HG03039 (cell line): Measurements from ENCODE around the gene RS1.

Experiments
- ATAC-seq: cut with Tn5 transposase; IDR thresholded peaks from one replicate; pipeline ENCODE4 v1.9.1; 2021; ENCODE audit warnings: mild to moderate bottlenecking, moderate library complexity; ENCODE audit not compliant: unreplicated experiment

The RS1 gene

DNA sequence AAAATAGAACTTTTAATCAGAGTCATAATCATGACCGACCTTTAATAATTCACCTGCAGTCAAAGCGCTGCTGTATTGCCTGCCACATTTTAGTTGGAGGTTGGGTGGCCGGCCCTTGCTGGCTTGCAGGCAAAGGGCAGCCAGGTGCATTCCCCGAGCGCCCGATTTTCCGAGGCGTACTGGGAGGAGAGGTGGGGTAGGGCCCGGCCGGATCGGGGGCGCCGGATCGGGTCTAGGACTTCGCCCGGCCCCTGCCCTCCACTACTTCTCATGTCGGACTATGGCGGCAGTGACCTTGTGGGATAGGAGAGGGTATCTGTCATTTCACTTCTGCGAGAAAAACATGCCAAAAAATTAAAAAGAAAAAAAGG is 2.5 kb upstream of the RS1 start:
- ATAC-seq, result peak; percentile 17

DNA sequence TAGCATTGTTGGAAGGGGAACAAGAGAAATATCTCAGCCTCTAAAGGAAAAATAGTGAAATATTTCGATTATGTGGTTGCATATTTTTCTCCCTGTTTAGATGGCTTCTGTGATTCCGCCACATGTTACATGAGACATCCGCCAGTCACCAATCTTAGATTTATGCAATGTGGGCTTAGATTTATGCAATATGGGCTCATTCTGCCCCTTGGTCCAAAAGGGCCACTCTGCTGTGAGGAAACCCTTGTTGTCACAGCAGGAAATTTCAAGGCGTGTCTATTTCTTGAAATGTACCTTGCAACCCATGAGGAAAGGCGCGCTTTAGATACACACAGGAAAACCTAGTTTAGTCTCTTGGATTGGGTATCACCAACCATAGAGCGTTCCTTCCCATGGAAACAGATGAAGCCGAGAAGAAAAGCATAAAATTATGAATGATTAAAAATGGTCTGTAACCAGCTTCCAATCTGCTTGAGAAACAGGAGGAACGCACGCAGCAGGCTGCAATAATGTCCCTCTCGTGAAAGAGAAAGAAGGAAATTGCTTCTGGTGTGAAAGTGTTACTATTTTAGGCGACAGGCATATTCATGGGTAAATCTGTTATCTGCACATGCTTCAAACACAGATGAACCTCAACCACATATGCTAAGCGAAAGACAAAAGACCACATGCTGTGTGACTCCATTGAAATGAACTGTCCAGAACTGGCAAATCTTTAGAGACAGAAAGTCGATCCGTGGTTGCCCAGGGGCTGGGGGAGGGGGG is 3.7 kb downstream of the RS1 start:
- ATAC-seq, result no peak

DNA sequence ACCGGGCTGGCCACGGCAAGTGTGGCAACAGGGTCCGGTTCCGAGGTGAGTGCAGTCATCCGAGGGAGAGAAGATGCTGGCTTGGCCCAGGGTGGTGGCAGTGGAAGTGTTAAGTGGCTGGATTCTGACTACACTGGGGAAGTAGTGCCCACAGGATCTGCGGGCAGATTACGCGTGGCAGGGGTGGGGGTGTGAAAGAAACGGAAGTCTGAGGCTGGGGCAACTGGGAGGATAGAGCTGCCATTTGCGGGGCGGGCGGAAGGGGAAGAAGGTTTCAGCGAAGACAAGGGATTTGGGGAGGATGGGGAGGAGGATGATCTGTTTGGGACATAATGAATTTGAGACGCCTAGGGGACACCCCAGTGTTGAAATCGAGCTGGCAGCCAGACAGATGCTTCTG is 5.3 kb downstream of the RS1 start:
- no peak for ATAC-seq

DNA sequence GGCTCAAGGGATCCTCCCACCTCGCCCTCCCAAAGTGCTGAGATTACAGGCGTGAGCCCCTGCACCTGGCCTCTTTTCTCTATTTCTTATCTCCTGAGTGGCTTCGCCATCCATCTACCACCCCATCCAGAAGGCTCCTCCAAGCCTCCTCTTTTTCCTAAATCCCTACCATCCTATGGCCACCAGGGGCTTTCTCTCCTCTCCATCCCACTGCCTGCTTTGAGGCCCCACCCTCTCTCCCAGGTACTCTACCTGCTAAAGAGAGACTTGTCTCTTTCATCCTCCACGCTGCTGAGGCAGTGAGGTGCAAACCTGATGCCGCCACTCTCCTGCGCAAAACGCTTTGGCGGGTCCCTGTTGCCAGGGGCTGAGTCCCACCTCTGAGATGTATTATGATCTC is 7.0 kb downstream of the RS1 start:
- no peak for ATAC-seq

DNA sequence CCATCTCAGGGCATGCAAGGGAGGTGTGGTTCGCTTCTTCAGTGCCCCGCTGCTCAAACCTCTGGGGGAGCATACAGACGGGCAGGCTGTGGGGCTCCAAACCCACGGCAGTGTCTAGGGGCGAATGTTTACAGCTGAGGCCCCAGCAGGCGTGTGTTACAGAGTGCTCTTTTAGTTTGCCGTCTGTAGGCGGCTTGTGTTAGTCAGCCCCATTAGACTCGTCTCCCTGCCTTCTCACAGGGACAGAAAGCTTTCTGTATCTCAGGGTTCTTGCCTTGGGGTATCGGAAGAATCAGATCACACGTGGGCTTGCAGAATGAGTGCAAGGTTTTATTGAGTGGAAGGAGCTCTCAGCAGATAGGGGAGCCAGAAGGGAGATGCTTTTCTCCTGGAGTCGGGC is 10.6 kb downstream of the RS1 start:
- no peak for ATAC-seq

DNA sequence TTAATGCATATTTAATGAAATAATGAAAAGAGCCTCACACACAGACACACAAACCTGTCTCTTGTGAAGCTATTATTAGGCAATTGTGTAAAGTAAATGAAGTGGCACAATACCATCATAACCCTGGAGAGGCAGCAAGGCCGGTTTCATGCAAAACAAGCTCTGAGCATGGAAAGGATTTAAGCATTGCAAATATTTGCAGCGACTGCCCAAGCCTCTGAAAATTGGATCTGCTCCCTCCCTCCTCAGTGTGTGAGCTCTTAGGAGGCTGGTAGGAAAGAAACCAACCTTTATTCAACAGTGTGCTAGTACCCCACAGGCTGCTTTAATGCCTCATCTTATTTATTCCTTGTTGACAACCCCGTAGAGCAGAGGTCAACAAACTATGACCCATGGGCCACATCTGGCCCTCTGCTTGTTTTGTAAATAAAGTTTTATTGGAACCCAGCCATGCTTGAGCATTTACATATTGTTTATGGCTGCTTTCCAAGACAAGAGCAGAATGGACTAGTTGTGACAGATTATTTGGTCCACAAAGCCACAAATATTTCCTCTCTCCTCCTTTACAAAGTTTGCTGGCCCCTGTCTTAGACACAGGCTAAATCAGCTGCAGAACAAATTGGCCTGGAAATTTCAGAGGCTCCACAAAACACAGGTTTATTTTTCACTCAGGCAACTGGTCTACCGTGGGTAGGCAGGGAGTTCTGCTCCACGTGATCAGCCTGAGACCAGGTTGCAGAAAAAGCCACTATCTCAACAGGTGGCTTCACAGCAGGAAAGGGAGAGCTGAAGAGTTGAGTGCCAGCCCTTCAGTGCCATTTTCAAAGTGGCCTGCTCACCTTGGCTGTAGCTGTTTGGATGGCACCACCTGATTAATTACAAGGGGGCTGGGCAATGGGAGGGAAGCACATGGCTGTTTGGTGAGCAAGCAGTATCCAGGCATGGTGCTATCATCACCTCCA is 16.8 kb downstream of the RS1 start:
- no peak for ATAC-seq

DNA sequence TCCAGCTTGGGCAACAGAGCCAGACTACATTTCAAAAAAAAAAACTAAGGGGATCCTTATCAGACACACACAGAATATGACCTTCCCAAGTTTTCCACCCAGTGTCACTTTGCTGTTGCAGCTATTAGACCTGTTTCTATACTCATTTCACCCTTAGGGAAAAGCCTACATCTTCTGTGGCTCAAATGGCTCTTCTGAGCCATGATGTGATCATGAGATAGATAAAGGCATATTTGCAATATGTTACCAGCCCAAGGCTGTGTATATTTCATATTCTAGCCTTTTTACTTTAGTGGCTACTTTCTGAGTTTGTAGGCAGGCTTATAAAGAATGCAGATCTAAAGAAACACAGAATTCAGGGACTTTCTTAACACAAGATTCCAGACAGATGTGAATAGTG is 19.3 kb downstream of the RS1 start:
- no peak for ATAC-seq

DNA sequence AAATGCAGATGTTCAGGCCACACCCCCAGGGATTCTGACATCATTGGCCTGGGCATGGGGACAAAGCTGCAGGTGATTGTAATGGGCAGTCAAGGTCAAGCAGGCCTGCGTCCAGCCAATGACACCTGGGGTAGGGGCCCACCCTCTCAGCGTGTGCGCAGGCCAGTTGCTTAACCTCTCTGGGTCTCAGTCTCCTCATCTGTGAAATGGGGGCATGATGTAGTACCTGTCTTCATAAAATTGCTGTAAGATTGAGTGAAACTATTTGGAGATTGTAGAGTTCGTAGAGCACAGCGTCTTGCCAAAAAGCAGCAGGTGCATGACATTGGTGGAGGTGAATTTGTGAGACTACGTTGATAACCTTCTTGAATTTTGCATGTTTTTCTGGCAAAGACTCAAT is 21.2 kb downstream of the RS1 start:
- ATAC-seq, result no peak

DNA sequence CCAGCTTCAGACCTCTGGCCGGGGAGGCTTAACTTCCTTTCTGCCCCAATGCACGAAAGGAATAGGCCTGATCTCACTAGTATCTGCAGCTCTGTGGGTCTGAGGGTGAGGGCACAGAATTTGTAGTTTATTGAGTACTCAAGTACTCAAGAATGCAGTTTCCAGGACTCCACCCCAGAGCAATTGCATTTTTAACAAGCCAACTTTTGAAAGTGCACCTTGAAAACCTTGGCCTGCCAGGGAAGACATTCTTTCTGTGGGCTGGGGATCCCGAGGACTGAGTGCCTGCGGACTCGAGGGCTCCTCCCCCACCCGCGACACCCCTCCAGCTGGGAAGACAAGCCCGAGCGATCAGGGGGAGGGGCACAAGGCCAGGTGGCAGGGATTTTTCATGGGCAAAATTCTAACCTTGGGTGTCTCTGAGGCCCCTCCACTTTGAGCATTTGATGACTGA is 22.4 kb downstream of the RS1 start:
- ATAC-seq, result no peak

DNA sequence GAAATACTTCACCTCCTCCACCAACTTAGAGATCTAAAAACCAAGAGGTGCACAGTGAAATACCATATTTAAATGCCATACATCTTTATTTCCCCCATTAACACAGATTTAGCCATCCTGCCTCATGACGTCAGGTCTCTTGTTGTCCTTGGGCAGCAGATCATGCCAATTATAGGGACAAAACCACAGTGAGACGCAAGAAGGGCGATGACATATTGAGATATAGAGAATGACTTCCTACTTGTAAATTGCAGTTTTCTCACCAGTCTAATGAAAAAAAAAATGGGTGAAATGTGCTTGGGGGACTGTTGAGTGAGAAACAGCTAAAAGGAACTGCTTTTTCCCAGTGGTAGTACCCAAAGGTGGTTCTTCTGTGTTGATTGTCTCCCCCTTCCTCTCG is 24.3 kb downstream of the RS1 start:
- ATAC-seq, result no peak

DNA sequence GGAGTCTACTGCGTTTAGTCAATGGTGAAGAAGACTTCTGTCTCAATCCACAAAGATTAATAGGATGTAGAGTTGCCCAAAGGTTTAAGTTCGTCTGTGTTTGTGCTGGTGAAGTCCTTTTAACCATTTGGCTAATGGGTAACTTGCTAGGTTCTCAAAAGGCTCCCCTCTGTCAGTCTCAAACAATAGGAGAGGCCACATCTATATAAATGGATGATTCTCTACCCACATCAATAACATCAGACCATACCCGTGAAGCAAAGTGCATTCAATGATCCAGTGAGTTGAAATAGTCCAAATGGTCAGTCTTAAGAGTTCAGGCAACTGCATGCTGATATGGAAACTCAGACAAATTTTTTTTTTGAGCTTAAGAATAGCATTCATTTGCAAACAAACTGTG is 28.1 kb downstream of the RS1 start:
- ATAC-seq, result no peak

DNA sequence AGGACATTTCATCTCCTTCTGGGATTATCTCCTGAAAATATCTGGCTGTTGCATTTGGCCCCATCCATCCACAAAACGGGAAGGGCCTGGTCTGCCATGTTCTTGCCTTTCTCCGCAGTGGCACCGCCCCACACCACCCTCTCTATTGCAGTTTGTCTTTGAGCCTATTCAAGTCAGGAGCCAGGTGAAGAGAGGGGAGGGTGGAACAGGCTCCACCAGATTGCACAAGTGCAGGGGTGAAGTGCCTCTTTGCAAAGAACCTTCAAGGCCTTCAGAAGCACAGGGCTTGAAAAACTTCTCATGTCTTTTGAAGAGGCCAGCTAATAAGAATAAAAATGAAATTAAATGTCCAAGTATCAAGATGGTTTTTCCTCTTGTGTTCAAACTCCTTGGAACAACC is 28.7 kb downstream of the RS1 start:
- ATAC-seq, result no peak

DNA sequence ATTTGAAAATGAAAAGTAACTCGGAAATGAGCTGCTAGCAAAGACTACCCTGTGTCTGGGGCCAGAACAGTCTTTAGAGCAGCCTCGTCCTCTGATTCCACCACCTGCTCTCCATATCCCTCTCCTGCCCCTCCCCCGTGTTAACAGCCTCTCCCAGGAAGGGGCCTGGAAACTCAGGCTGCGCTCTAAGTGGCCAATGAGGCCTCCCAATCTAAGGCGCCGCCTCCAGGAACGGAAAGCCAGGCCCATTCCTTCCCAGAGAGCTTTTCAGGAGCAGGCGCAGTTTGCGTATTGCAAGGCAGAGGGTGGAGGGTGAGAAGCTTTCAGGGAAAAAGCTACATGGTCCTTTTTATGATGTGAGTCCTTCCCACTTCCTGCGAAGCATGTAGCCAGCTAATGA is 31.2 kb downstream of the RS1 start:
- ATAC-seq, result no peak

DNA sequence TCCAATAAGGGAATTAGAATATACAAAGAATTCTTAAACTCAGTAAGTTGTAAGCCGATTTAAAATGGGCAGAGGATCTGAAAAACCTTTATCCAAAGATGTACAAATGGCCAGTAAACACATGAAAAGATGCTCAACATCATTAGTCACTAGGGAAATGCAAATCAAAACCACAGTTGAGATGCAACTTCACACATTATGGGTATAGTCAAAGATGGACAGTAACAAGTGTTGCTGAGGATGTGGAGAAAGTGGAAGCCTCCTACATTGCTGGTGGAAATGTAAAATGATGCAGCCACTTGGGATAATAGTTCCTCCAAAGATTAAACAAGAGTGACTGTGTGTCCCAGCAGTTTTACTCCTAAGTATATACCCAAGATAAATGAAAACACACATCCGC is 32.6 kb downstream of the RS1 start:
- ATAC-seq, result no peak

DNA sequence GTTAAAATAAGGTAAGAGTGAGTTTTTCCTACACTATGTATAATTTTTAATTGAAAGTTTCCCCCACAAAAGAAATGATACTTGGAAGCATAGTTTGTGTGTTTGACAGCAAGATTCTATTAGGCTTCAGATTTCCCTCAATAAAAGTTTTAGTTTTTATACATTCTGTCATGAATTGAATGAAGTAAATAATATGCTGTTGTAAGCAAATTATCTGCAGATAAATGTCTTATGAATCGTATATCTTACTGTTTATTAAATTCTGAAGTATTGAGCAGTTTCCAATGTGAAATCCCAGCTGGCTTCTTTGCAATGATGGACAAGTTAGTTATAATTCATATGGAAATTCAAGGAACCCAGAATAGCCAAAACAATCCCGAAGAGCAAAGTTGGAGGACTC is 33.5 kb downstream of the RS1 start:
- ATAC-seq, result no peak

DNA sequence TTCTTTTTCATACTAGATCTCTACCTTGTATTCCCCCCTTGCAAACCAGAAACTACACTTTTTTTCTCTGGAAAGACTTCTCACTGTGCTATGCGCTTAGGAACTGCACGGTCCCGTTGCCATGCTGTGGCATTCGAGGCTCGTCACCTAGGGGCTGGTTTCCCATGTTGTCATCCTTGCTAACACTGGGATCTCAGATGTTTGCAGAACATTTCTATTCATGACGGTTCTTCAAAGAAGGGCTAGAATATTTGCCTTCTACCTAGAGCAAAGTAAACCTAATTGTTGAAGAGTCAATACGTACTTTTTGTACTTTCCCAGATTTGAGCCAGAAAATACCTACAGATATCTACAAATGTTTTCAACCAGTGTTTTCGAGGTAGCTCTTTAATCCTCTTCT is 41.0 kb downstream of the RS1 start:
- ATAC-seq, result no peak

DNA sequence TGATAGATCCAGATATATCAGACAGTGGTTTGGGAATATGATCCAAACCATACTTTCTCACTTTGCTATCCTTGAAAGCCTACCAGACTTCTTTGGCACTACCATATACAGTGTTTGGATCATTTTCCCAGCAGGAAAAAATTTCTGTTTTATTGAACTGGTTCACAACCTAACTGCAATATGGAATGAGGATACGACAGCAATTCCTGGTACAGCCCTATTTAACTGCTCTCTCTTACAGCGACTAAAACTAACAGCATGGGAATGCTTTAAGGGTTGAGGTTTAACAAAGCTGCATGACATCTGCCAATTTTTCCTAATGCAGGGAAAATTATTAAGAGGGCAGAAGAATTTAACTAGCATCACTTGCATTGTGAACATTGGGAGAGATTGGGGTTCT is 47.3 kb downstream of the RS1 start:
- ATAC-seq, result no peak

DNA sequence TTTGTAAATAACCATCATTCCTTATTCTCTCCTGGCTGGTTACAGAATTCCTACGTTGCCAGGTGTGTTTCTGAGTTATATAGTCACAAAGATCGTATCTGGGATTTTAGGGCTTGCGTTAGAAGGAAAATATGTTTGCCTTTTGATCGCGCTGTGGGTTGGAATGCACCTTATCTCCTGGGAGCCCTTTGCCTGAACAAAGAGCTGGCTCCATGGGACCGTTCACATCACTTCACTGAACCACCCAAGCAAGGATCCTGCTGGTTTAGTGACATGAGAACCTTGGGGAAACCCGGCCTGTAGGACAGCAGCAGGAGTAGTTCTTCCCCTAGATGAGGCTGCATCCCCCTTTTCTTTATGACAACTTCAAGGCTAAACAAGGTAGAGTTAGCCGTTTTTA is 51.6 kb downstream of the RS1 start:
- ATAC-seq, result no peak

DNA sequence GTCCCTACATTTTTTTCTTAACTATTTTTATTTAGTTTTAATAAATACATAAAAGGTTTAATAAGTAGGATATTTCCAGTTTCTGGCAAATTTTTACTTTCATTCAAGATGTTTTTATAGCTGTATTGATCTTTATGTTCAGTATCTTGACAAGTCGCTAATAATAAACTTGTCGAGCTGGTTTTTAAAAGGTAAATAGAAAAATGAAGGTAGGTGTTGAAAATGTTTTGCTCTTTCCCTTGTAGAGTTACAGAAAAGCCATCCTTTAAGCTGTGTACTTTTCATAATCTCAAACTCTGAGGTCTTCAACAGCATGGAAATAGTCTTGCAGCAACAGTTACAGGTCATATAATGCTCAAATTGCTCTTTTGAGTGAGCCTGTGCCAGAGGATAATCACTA is 52.6 kb downstream of the RS1 start:
- no peak for ATAC-seq

DNA sequence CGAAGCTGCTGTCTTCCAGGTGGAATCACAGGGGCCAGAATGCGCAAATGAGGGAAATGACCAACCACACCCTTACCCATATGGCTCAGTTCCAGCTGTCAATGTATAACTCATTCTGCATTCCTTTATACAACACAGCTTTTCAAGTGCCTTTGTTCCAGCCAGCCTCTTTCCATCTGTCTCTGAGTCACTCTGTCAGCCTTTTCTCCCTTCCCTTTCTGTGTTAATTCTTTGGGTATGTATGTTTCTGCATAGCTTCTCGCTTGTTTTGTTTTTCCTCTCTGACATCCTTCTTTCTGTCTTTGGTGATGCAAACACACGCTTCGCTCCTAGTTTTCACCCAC is 54.5 kb downstream of the RS1 start:
- ATAC-seq, result no peak

DNA sequence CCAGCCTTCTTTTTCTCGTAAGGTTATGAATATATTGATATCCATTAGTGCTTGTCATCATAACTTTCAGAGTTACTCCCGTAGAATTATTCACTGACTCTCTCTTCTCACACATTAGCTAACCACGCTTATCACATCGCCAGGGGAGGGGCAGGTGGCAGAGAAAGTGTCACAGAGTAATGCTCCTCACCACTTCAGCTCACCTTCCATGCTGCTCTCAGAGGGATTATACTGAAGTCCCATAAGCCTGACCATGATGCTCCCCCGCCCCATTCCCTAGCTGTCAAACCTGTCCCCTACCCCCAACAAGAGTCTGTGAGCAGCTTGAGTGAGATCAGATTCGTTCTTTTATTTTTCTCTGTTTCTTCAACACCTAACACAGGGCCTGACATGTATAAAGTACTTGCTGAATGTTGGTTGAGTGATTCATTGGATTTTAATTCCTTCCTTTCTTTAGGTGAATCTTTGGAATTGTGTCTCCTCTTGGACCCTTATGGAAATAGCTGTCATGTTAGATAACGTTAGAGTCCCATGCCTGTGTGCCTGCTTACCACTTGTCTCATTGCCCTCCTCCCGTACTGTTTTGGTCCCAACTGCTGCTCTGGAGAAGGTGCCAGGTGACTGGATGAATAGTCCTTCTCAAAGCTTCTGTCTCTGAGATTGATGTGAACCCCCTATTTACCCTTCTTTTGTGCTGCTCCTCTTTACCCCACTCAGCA is 55.1 kb downstream of the RS1 start:
- ATAC-seq, result no peak
